Tibial nerve (tissue), 4 donors: Measurements from ENCODE around the gene KDM5D.

Source experiments
- CTCF ChIP-seq, 5 experiments: fragments of 200-600 bp in 3 of 5; fragments of 450-650 bp in 2 of 5; sonication (generic) in 3 of 5; IDR thresholded peaks; one replicate each; pipeline ENCODE4 v1.5.1; 2016 to 2019; ENCODE audit warnings: antibody characterized with exemption in 5 of 5, mild to moderate bottlenecking in 3 of 5, moderate library complexity in 2 of 5
- EP300 ChIP-seq, 2 donors: sonication (generic); formaldehyde crosslinking; IDR thresholded peaks; one replicate each; pipeline ENCODE4 v1.6.1; 2017; ENCODE audit warnings: antibody characterized with exemption in 2 of 2, mild to moderate bottlenecking in 1 of 2
- POLR2A ChIP-seq, 2 donors: fragments of 450-650 bp; IDR thresholded peaks; one replicate each; pipeline ENCODE4 v1.6.1; 2017; ENCODE audit warnings: antibody characterized with exemption in 2 of 2, mild to moderate bottlenecking in 2 of 2, moderate library complexity in 2 of 2

GRCh38 chrY:19744381-19745378 is at the start of gene KDM5D:
- TF ChIP-seq POLR2A (IDR thresholded peaks at IDR 0.05) (no peak), CTCF (IDR thresholded peaks at IDR 0.05) (no peak), EP300 (IDR thresholded peaks at IDR 0.05) (no peak)
